Transverse colon (tissue), 4 donors: ENCODE results near the gene DMC1.

ENCODE experiments used
- CTCF ChIP-seq, 5 experiments: fragments of 200-600 bp in 3 of 5; fragments of 450-650 bp in 2 of 5; sonication (generic) in 3 of 5; IDR thresholded peaks; 1 replicate in 2 of 5; 2 replicates in 3 of 5; pipeline ENCODE4 v1.5.1; 2016 to 2017; ENCODE audit warnings: antibody characterized with exemption in 5 of 5, inconsistent platforms in 3 of 5, mild to moderate bottlenecking in 2 of 5, moderate library complexity in 1 of 5
- POLR2A ChIP-seq: fragments of 450-650 bp; IDR thresholded peaks from one replicate; pipeline ENCODE4 v1.6.1; 2016; ENCODE audit warnings: antibody characterized with exemption, mild to moderate bottlenecking, moderate library complexity
- POLR2AphosphoS5 ChIP-seq, 3 donors: sonication (generic); formaldehyde crosslinking; IDR thresholded peaks; one replicate each; pipeline ENCODE4 v1.6.1; 2016; ENCODE audit warnings: antibody characterized with exemption in 3 of 3

- TF ChIP-seq CTCF (IDR thresholded peaks at IDR 0.05) (no peak), POLR2A (no peak), POLR2AphosphoS5 (IDR thresholded peaks at IDR 0.05) (no peak)
Measured at GRCh38 chr22:38611559-38611958, 41.6 kb upstream of the DMC1 start.
